Erythroblast (primary cell): Measurements from ENCODE around the gene HSPA6.
"Not testable (repeated sequence)": the region's sequence is repeated elsewhere in the genome, so short reads cannot be mapped to it uniquely, and the experiment has no call there.

Experiments
- GATA1 ChIP-seq: IDR thresholded peaks from 2 replicates; pipeline ENCODE4 v1.6.1; 2011; ENCODE audit warnings: low read depth, mild to moderate bottlenecking, control low read depth, low read length, moderate library complexity
- POLR2A ChIP-seq: IDR thresholded peaks from 2 replicates; pipeline ENCODE4 v1.6.1; 2011; ENCODE audit warnings: mild to moderate bottlenecking, low read length

GRCh38 chr1:161477711-161478110 lies 46.6 kb upstream of the HSPA6 start:
- not testable (repeated sequence) for TF ChIP-seq POLR2A, GATA1
